KMS-11 (cell line): ENCODE results near the gene KCNQ1.

Experiments used
- H2AFZ ChIP-seq: fragments of 200-600 bp; sonication (generic); 2 replicates; pipeline ENCODE4 v1.6.1; 2016; ENCODE audit warnings: antibody characterized with exemption, mixed run types, low read depth
- H3K27ac ChIP-seq: fragments of 200-600 bp; sonication (generic); 2 replicates; pipeline ENCODE4 v1.6.1; 2016; ENCODE audit warnings: mild to moderate bottlenecking, mixed run types
- H3K27me3 ChIP-seq: fragments of 200-600 bp; sonication (generic); 2 replicates; pipeline ENCODE4 v1.6.1; 2017; ENCODE audit warnings: mild to moderate bottlenecking, low read depth, mixed run types, moderate library complexity; ENCODE audit not compliant: insufficient read depth
- H3K36me3 ChIP-seq: fragments of 200-600 bp; sonication (generic); 2 replicates; pipeline ENCODE4 v1.6.1; 2017; ENCODE audit warnings: mild to moderate bottlenecking, mixed run types; ENCODE audit not compliant: insufficient read depth
- H3K4me1 ChIP-seq: fragments of 200-600 bp; sonication (generic); 2 replicates; pipeline ENCODE4 v1.6.1; 2016; ENCODE audit warnings: mild to moderate bottlenecking, low read depth, mixed run types; ENCODE audit not compliant: poor library complexity, severe bottlenecking
- H3K4me2 ChIP-seq: fragments of 200-600 bp; sonication (generic); 2 replicates; pipeline ENCODE4 v1.7.0; 2016; ENCODE audit warnings: mild to moderate bottlenecking, mixed run types
- H3K4me3 ChIP-seq: fragments of 200-600 bp; sonication (generic); IDR thresholded peaks from 2 replicates; pipeline ENCODE4 v1.6.1; 2017; ENCODE audit warnings: low read depth, low read length, mixed read lengths; ENCODE audit not compliant: insufficient read depth
- H3K79me2 ChIP-seq: fragments of 200-600 bp; sonication (generic); 2 replicates; pipeline ENCODE4 v1.6.1; 2016; ENCODE audit warnings: low read depth, mixed run types; ENCODE audit not compliant: insufficient read depth
- H3K9ac ChIP-seq: fragments of 200-600 bp; sonication (generic); 2 replicates; pipeline ENCODE4 v1.6.1; 2016; ENCODE audit warnings: mild to moderate bottlenecking, mixed run types
- H4K20me1 ChIP-seq: fragments of 200-600 bp; sonication (generic); 2 replicates; pipeline ENCODE4 v1.6.1; 2016; ENCODE audit warnings: mild to moderate bottlenecking, mixed run types; ENCODE audit not compliant: insufficient read depth
- TF ChIP-seq, protein P1 (sequence below): fragments of 200-600 bp; sonication (generic); conservative IDR thresholded peaks from 2 replicates; pipeline ENCODE4 v1.6.1; 2017; ENCODE audit warnings: low read depth, mild to moderate bottlenecking, antibody characterized with exemption, low read length, moderate library complexity, mixed read lengths

Gene KCNQ1

DNA sequence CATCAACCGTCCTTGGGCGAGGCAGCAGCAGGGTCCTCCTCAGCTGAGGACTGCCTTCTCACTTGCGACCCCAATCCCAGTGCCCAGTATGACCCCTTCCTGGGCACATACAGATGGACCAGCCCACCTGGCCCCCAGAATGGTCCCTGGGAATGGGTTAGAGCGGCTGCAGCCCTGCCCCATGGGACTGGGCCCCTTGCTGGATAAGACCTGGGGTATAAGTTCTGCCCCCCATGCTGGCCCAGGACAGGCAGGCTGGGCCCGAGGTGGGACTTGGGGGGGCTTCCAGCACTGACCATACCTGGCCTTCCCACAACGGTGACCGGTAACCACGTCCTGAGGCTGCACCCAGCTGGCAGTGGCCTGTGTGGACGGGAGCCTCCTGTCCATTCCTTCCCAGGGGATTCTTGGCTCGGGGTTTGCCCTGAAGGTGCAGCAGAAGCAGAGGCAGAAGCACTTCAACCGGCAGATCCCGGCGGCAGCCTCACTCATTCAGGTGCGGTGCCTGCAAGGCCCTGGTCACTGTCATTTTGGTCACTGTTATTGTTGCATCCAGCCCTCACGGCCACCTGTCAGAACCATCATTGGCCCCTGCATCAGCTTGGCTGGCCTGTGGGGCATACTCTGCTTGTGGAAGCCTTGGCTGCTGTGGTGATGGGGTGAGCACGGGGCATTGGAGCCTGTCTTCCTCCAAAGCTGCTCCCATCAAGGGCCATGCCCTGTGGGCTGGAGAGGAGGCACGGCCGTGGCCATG, 140.2 kb downstream of the KCNQ1 start:
- Histone ChIP-seq H3K9ac (no peak overlapping the region), H3K4me1 (no peaks in the 10 kb centered on the region), H3K4me3 (no peak overlapping the region), H4K20me1 (no peaks in the 10 kb centered on the region), H3K27ac (no peak overlapping the region), H3K27me3 (no peaks in the 10 kb centered on the region), H2AFZ (no peak overlapping the region), H3K79me2 (no peaks in the 10 kb centered on the region), H3K36me3 (no peaks in the 10 kb centered on the region), H3K4me2 (no peak overlapping the region)
- TF ChIP-seq, protein P1, sequence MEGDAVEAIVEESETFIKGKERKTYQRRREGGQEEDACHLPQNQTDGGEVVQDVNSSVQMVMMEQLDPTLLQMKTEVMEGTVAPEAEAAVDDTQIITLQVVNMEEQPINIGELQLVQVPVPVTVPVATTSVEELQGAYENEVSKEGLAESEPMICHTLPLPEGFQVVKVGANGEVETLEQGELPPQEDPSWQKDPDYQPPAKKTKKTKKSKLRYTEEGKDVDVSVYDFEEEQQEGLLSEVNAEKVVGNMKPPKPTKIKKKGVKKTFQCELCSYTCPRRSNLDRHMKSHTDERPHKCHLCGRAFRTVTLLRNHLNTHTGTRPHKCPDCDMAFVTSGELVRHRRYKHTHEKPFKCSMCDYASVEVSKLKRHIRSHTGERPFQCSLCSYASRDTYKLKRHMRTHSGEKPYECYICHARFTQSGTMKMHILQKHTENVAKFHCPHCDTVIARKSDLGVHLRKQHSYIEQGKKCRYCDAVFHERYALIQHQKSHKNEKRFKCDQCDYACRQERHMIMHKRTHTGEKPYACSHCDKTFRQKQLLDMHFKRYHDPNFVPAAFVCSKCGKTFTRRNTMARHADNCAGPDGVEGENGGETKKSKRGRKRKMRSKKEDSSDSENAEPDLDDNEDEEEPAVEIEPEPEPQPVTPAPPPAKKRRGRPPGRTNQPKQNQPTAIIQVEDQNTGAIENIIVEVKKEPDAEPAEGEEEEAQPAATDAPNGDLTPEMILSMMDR, result no peak

DNA sequence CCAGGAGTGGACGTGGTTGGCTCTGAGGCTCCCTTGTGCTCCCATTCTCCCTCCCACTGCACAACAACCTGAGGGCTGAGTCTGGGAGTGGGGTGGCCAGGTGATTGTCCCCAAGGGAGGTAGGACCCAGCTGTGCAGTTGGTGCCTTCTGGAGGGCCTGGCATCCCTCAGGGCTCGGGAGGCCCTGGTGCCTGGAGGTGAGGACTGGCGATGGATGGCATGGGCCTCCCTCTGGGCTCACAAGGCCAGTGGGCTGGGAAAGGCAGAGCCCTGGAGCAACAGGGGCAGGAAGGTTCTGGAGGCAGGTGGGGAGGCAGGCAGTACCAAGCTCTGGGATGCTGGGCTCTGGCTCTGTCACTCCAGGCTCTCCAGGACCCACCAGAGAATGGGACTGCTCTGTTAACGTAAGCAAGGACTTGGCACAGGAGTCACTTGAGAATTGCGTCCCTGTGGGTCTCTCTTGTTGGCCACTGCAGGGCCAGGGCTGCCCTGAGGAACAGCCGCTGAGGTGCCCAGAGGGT, 140.8 kb downstream of the KCNQ1 start:
- Histone ChIP-seq H3K79me2 (no peaks in the 10 kb centered on the region), H3K9ac (no peak overlapping the region), H2AFZ (no peak overlapping the region), H3K36me3 (no peaks in the 10 kb centered on the region), H3K4me3 (no peak overlapping the region), H4K20me1 (no peaks in the 10 kb centered on the region), H3K4me1 (no peaks in the 10 kb centered on the region), H3K4me2 (no peak overlapping the region), H3K27ac (no peak overlapping the region), H3K27me3 (no peaks in the 10 kb centered on the region)
- TF ChIP-seq, protein P1, result no peak

DNA sequence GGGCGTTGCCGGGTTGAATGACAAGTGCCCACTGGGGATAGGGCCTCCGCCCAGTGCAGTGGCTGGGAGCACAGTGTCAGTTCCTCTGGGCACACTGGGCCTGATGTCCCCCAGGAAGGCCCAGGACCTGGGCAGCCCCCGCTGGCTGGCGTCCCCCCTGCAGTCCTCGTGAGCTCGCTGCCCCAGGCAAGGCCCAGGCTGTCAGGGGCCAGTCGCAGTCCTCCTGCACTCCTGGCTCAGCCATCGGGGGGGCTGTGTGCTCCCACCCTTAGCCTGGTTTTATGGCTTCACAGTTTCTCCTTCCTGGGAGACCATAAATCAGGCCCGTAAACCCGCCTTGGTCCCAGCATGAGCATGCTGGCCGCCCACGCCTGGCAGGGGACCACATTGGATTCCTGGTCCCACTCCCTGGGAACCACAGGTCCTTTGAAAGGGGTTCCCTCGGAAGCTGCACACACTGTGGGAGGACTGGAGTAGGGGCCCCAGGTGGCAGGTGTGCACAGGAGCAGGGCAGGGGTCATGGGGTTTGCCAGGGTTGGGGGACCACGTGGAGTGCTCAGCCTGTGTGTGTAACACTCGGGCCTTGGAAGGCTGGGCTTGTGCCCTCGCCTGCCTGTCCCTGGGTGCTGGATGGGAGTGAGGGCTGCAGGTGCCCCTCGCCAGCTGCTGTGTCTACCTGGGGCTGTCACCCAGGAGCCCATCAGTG, 141.4 kb downstream of the KCNQ1 start:
- TF ChIP-seq, protein P1, result no peak
- Histone ChIP-seq H4K20me1 (no peaks in the 10 kb centered on the region), H3K36me3 (no peaks in the 10 kb centered on the region), H3K4me1 (no peaks in the 10 kb centered on the region), H3K9ac (no peak overlapping the region), H3K4me3 (no peak overlapping the region), H3K27ac (no peak overlapping the region), H3K27me3 (no peaks in the 10 kb centered on the region), H3K79me2 (no peaks in the 10 kb centered on the region), H2AFZ (no peak overlapping the region), H3K4me2 (no peak overlapping the region)

DNA sequence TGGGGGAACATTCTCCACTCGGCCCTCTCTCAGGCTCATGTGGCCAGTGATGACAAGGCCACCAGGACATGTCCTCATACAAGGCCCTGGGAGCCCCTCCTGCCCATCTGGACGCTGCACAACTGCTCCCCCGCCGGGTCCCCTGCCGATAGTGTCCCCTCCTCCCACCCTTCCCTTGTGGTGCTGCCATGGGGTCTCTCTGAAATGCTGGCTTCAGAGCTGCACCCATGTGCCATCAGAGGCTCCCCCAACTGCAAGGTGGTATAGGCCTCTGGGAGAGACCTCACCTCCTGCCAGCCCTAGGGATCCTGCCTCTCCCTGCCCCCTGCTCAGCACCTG, 142.0 kb downstream of the KCNQ1 start:
- H3K9ac ChIP-seq, result no peak overlapping the region
- no peaks in the 10 kb centered on the region for H3K4me1 ChIP-seq
- no peak overlapping the region for H3K4me3 ChIP-seq
- H3K27me3 ChIP-seq, result no peaks in the 10 kb centered on the region
- no peak overlapping the region for H3K27ac ChIP-seq
- no peaks in the 10 kb centered on the region for H3K79me2 ChIP-seq
- TF ChIP-seq, protein P1, result no peak
- no peak overlapping the region for H2AFZ ChIP-seq
- H3K36me3 ChIP-seq, result no peaks in the 10 kb centered on the region
- H4K20me1 ChIP-seq, result no peaks in the 10 kb centered on the region
- H3K4me2 ChIP-seq, result no peak overlapping the region
